Sigmoid colon (tissue), 7 donors: ENCODE measurements around the gene BACE2. TPM values are rescaled to one million over a fixed set of nuclear protein-coding genes. Genes with fewer than 3 reads are reported as not detected.

ENCODE experiments used
- DNase-seq: peaks from one replicate; pipeline ENCODE4 v3.0.0-alpha.2; 2019
- H3K27ac ChIP-seq, 4 donors: fragments of 200-600 bp; sonication (generic); one replicate each; pipeline ENCODE4 v1.5.1; 2016 to 2019; ENCODE audit warnings: mild to moderate bottlenecking in 1 of 4
- H3K27me3 ChIP-seq, 3 donors: fragments of 200-600 bp; sonication (generic); one replicate each; pipeline ENCODE4 v1.5.1; 2019; ENCODE audit warnings: mild to moderate bottlenecking in 1 of 3
- H3K36me3 ChIP-seq, 4 donors: fragments of 200-600 bp; sonication (generic); one replicate each; pipeline ENCODE4 v1.5.1; 2016 to 2019
- H3K4me1 ChIP-seq, 4 donors: fragments of 200-600 bp; sonication (generic); one replicate each; pipeline ENCODE4 v1.5.1; 2017 to 2019
- H3K4me3 ChIP-seq, 4 donors: fragments of 200-600 bp; sonication (generic); one replicate each; pipeline ENCODE4 v1.5.1; 2017 to 2019; ENCODE audit warnings: mild to moderate bottlenecking in 2 of 4, moderate library complexity in 1 of 4
- H3K9me3 ChIP-seq, 4 donors: fragments of 200-600 bp in 3 of 4; sonication (generic) in 3 of 4; one replicate each; pipeline versions ENCODE4 v1.5.1 to v1.6.1; 2013 to 2019
- EP300 ChIP-seq, 4 donors: sonication (generic); formaldehyde crosslinking; IDR thresholded peaks; one replicate each; pipeline ENCODE4 v1.6.1; 2017; ENCODE audit warnings: antibody characterized with exemption in 4 of 4
- POLR2A ChIP-seq, 2 donors: fragments of 450-650 bp; IDR thresholded peaks; one replicate each; pipeline ENCODE4 v1.6.1; 2016; ENCODE audit warnings: antibody characterized with exemption in 2 of 2, mild to moderate bottlenecking in 2 of 2, moderate library complexity in 2 of 2
- POLR2AphosphoS5 ChIP-seq, 4 donors: sonication (generic); formaldehyde crosslinking; IDR thresholded peaks; one replicate each; pipeline ENCODE4 v1.6.1; 2017; ENCODE audit warnings: antibody characterized with exemption in 4 of 4
- WGBS, 2 donors: extraction: QIAGEN DNeasy Blood & Tissue Kit; methylation state at CpG; one replicate each; pipeline ENCODE4 v1.1.7; 2013; 5-methylcytosine and 5-hydroxymethylcytosine counted together
- intact Hi-C: fragments of 100-400 bp; cut with DNase I; formaldehyde crosslinking; loops from one replicate; pipeline ENCODE4 v1.15.1; 2023
- polyA plus RNA-seq, 3 donors: library from polyadenylated mRNA; stranded (reverse); fragments of 200-250 nt; gene quantifications; one replicate each; pipeline ENCODE4 v1.2.3, GENCODE V29; 2013
- total RNA-seq, 4 donors: library from RNA; depleted of rRNA; stranded (reverse); fragments of >200 nt; gene quantifications; one replicate each; pipeline ENCODE4 v1.1.0, GENCODE V29; 2016
- TF ChIP-seq, protein P1 (sequence below), 4 experiments: fragments of 450-650 bp in 3 of 4; fragments of 200-600 bp in 1 of 4; IDR thresholded peaks; one replicate each; pipeline ENCODE4 v1.5.1; 2016 to 2019; ENCODE audit warnings: antibody characterized with exemption in 4 of 4, mild to moderate bottlenecking in 3 of 4, moderate library complexity in 2 of 4
- donor health status: healthy with polysubstance abuse.
- donor health status: Bipolar disorder and iron deficiency.
- donor health status: healthy.

The BACE2 gene
- total and polyA plus RNA-seq, 7 donors: 12.0 to 204 (median 52.8) TPM

- no peak for DNase-seq
- Histone ChIP-seq H3K27ac (peak overlapping the region; percentile 93 to 98 (median 95)), H3K36me3 (no peaks in the 10 kb centered on the region), H3K4me1 (peaks cover 0 to 30% (median 27%) of the 10 kb centered on the region in 4 donors), H3K4me3 (peak overlapping the region in 2 of 4 donors; percentile 85 to 95), H3K9me3 (no peaks in the 10 kb centered on the region), H3K27me3 (no peaks in the 10 kb centered on the region)
- WGBS, 2 donors: 73 to 75% methylated on average over 6 of the region's 6 CpGs
- intact Hi-C loops: loop anchor here (1.0 to 5.0 kb wide), 4 partner anchors 37 to 1297 kb away; partner anchors contain the start of gene MX1
- TF ChIP-seq POLR2AphosphoS5 (IDR thresholded peaks at IDR 0.05) (peak in 1 of 4 donors; percentile 31), EP300 (IDR thresholded peaks at IDR 0.05) (peak in 1 of 4 donors; percentile 13)
- TF ChIP-seq, protein P1, sequence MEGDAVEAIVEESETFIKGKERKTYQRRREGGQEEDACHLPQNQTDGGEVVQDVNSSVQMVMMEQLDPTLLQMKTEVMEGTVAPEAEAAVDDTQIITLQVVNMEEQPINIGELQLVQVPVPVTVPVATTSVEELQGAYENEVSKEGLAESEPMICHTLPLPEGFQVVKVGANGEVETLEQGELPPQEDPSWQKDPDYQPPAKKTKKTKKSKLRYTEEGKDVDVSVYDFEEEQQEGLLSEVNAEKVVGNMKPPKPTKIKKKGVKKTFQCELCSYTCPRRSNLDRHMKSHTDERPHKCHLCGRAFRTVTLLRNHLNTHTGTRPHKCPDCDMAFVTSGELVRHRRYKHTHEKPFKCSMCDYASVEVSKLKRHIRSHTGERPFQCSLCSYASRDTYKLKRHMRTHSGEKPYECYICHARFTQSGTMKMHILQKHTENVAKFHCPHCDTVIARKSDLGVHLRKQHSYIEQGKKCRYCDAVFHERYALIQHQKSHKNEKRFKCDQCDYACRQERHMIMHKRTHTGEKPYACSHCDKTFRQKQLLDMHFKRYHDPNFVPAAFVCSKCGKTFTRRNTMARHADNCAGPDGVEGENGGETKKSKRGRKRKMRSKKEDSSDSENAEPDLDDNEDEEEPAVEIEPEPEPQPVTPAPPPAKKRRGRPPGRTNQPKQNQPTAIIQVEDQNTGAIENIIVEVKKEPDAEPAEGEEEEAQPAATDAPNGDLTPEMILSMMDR (IDR thresholded peaks at IDR 0.05): no peak
These were observed 1.7 kb downstream of the BACE2 start for GRCh38 chr21:41169701-41170100.

DNA sequence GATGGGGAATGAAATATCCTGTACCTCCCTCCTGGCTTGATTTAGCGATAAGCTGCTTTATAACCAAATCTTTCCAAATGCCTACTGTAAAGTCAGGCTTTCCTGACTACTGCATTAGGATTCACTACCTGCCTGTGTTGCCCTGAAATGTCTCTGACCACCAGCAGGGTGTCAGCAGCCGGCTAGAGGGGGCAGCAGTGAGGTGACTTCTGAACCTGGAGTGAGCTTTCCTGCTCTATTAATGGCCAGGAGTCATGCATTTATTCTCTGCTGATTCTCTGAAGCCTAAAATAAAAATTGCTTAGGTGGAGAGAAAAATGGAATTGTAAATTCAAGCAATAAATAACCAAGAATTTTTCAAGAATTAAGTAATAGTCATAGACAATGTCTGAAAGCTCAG, 2.5 kb downstream of the BACE2 start:
- intact Hi-C loops: loop anchor here (1.0 kb wide), 1 partner anchor 290 kb away; no protein-coding TSS in a partner anchor
- no peak for TF ChIP-seq POLR2A (IDR thresholded peaks at IDR 0.05)
- TF ChIP-seq, protein P1 (IDR thresholded peaks at IDR 0.05): peak; percentile 24 to 52 (median 36)
- TF ChIP-seq POLR2AphosphoS5 (IDR thresholded peaks at IDR 0.05): no peak
- peaks cover 0 to 36% (median 27%) of the 10 kb centered on the region in 4 donors for H3K4me1 ChIP-seq
- H3K4me3 ChIP-seq: no peak overlapping the region
- 27 to 40% methylated on average over 2 of the region's 2 CpGs for WGBS, 2 donors
- DNase-seq: no peak
- no peaks in the 10 kb centered on the region for H3K27me3 ChIP-seq
- no peaks in the 10 kb centered on the region for H3K36me3 ChIP-seq
- no peaks in the 10 kb centered on the region for H3K9me3 ChIP-seq
- H3K27ac ChIP-seq: peak overlapping the region; percentile 53 to 98 (median 76)

- DNase-seq: peak; percentile 73
- H3K36me3 ChIP-seq: no peaks in the 10 kb centered on the region
- H3K27ac ChIP-seq: peak overlapping the region; percentile 53 to 98 (median 76)
- 71 to 73% methylated on average over 15 of the region's 15 CpGs for WGBS, 2 donors
- TF ChIP-seq POLR2AphosphoS5 (IDR thresholded peaks at IDR 0.05): peak in 3 of 4 donors; percentile 21 to 81 (median 40)
- no peak for TF ChIP-seq EP300 (IDR thresholded peaks at IDR 0.05)
- H3K9me3 ChIP-seq: no peaks in the 10 kb centered on the region
- intact Hi-C loops: loop anchor here (1.0 kb wide), 1 partner anchor 289 kb away; no protein-coding TSS in a partner anchor
- no peaks in the 10 kb centered on the region for H3K27me3 ChIP-seq
- no peak overlapping the region for H3K4me3 ChIP-seq
- peaks cover 0 to 41% (median 27%) of the 10 kb centered on the region in 4 donors for H3K4me1 ChIP-seq
These were observed 3.1 kb downstream of the BACE2 start for GRCh38 chr21:41170859-41171609.

- Histone ChIP-seq H3K4me3 (no peak overlapping the region), H3K27me3 (no peaks in the 10 kb centered on the region), H3K36me3 (no peaks in the 10 kb centered on the region), H3K4me1 (peaks cover 0 to 45% (median 37%) of the 10 kb centered on the region in 4 donors), H3K9me3 (no peaks in the 10 kb centered on the region), H3K27ac (no peak overlapping the region)
- TF ChIP-seq EP300 (IDR thresholded peaks at IDR 0.05) (no peak), POLR2AphosphoS5 (IDR thresholded peaks at IDR 0.05) (no peak), POLR2A (IDR thresholded peaks at IDR 0.05) (no peak)
- TF ChIP-seq, protein P1 (IDR thresholded peaks at IDR 0.05): no peak
- intact Hi-C loops: no loop called here
- DNase-seq: no peak
- WGBS, 2 donors: 14 to 71% methylated on average over 6 of the region's 6 CpGs
These were observed 7.1 kb downstream of the BACE2 start for GRCh38 chr21:41175080-41175479.

GRCh38 chr21:41176846-41177245, 8.9 kb downstream of the BACE2 start:
- Histone ChIP-seq H3K27me3 (no peaks in the 10 kb centered on the region), H3K27ac (no peak overlapping the region), H3K36me3 (no peaks in the 10 kb centered on the region), H3K4me3 (no peak overlapping the region), H3K9me3 (no peaks in the 10 kb centered on the region), H3K4me1 (peaks cover 0 to 45% (median 34%) of the 10 kb centered on the region in 4 donors)
- WGBS, 2 donors: 79 to 85% methylated on average over 3 of the region's 3 CpGs
- intact Hi-C loops: no loop called here
- TF ChIP-seq, protein P1 (IDR thresholded peaks at IDR 0.05): no peak
- no peak for TF ChIP-seq POLR2AphosphoS5 (IDR thresholded peaks at IDR 0.05)
- no peak for TF ChIP-seq POLR2A (IDR thresholded peaks at IDR 0.05)
- TF ChIP-seq EP300 (IDR thresholded peaks at IDR 0.05): no peak
- DNase-seq: no peak
